IPS-15b (cell line): Measurements from ENCODE around the gene NPEPPS.

Experiments
- H3K27me3 ChIP-seq: one replicate; pipeline ENCODE4 v1.6.1; 2013; ENCODE audit warnings: low read length; ENCODE audit not compliant: control insufficient read depth, insufficient read depth
- H3K36me3 ChIP-seq: one replicate; pipeline ENCODE4 v1.6.1; 2013; ENCODE audit warnings: low read length; ENCODE audit not compliant: control insufficient read depth, insufficient read depth
- H3K4me1 ChIP-seq: one replicate; pipeline ENCODE4 v1.6.1; 2013; ENCODE audit warnings: mild to moderate bottlenecking, low read length; ENCODE audit not compliant: control insufficient read depth, insufficient read depth
- H3K4me3 ChIP-seq: one replicate; pipeline ENCODE4 v1.5.1; 2013; ENCODE audit warnings: low read depth, low read length
- H3K9ac ChIP-seq: one replicate; pipeline ENCODE4 v1.6.1; 2013; ENCODE audit warnings: low read depth, mild to moderate bottlenecking, low read length
- H3K9me3 ChIP-seq: one replicate; pipeline ENCODE4 v1.6.1; 2013; ENCODE audit warnings: mild to moderate bottlenecking, low read length; ENCODE audit not compliant: control insufficient read depth, insufficient read depth

Gene NPEPPS

GRCh38 chr17:47653442-47653841 lies 122.5 kb downstream of the NPEPPS start:
- peaks cover 13% of the 10 kb centered on the region for H3K4me1 ChIP-seq
- H3K4me3 ChIP-seq: no peak overlapping the region
- H3K9ac ChIP-seq: no peak overlapping the region
- H3K36me3 ChIP-seq: peaks cover 50% of the 10 kb centered on the region
- no peaks in the 10 kb centered on the region for H3K27me3 ChIP-seq
- H3K9me3 ChIP-seq: no peaks in the 10 kb centered on the region

- H3K4me3 ChIP-seq: no peak overlapping the region
- H3K9me3 ChIP-seq: no peaks in the 10 kb centered on the region
- H3K36me3 ChIP-seq: peaks cover 59% of the 10 kb centered on the region
- H3K27me3 ChIP-seq: no peaks in the 10 kb centered on the region
- H3K4me1 ChIP-seq: peaks cover 13% of the 10 kb centered on the region
- H3K9ac ChIP-seq: no peak overlapping the region
Observed at GRCh38 chr17:47654991-47655390, 124.1 kb downstream of the NPEPPS start.

GRCh38 chr17:47660064-47660492 lies 129.2 kb downstream of the NPEPPS start:
- H3K27me3 ChIP-seq: no peaks in the 10 kb centered on the region
- peaks cover 9% of the 10 kb centered on the region for H3K4me1 ChIP-seq
- H3K4me3 ChIP-seq: no peak overlapping the region
- H3K36me3 ChIP-seq: peaks cover 72% of the 10 kb centered on the region
- no peaks in the 10 kb centered on the region for H3K9me3 ChIP-seq
- no peak overlapping the region for H3K9ac ChIP-seq

DNA sequence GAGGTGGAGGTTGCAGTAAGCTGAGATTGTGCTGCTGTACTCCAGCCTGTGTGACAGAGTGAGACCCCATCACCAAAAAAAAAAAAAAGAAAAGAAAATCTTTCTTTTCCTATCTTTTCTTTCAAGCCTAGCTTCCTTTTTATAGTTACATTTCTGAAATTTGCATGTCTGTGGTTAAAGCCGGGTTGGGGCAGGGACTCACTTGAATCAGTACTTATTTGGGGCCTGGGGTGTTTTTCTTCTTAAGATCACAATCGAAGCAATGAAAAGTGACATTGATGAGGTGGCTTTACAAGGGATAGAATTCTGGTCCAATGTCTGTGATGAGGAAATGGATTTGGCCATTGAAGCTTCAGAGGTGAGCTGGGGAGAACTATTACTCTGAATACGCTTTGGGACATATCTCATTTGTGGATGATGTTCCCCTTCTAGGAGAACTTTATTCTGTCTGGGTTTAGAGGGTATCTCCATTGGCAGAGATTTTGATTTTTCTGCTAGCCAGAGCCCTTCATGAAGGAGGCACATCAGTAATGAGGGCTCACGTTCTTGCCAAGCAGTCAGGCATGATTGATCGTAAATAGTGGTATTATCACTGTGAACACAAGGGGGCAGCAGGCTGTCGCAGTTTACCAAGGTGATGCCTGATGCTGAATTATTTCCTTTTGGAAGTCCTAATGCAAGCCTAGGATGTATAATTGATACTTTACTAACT lies 133.2 kb downstream of the NPEPPS start:
- H3K4me1 ChIP-seq: peaks cover 9% of the 10 kb centered on the region
- no peaks in the 10 kb centered on the region for H3K27me3 ChIP-seq
- no peak overlapping the region for H3K4me3 ChIP-seq
- H3K9me3 ChIP-seq: no peaks in the 10 kb centered on the region
- H3K9ac ChIP-seq: no peak overlapping the region
- peaks cover 71% of the 10 kb centered on the region for H3K36me3 ChIP-seq

DNA sequence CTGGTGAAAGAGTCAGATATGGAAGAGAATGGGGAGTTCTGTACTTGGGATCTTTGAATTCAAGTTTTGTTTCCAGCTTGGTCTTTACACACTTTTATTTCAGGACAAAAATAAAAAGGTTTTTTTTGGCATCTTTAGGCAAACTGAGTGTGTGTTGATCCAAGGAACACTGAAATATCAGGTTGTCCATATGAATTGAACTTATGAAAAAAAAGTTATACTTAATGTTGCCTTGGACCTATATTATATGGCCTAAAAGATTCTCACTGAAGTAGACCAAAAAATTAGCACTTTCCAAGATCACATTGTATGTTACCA lies 133.7 kb downstream of the NPEPPS start:
- Histone ChIP-seq H3K27me3 (no peaks in the 10 kb centered on the region), H3K4me3 (no peak overlapping the region), H3K9me3 (no peaks in the 10 kb centered on the region), H3K9ac (no peak overlapping the region), H3K36me3 (peaks cover 71% of the 10 kb centered on the region), H3K4me1 (peaks cover 9% of the 10 kb centered on the region)

GRCh38 chr17:47665655-47666054 lies 134.7 kb downstream of the NPEPPS start:
- no peak overlapping the region for H3K9ac ChIP-seq
- no peaks in the 10 kb centered on the region for H3K9me3 ChIP-seq
- no peaks in the 10 kb centered on the region for H3K27me3 ChIP-seq
- peaks cover 76% of the 10 kb centered on the region for H3K36me3 ChIP-seq
- peaks cover 9% of the 10 kb centered on the region for H3K4me1 ChIP-seq
- no peak overlapping the region for H3K4me3 ChIP-seq

DNA sequence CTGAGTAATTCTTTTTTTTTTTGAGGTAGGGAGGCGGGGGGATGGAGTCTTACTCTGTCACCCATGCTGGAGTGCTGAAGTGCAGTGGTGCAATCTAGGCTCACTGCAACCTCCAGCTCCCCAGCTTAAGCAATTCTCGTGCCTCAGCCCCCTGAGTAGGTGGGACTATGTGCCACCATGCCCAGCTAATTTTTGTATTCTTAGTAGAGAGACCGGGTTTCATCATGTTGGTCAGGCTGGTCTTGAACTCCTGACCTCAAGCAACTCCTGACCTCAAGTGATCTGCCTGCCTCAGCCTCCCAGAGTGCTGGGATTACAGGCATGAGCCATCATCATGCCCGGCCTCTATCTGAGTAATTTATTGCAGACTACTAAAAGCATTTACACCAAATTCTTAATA lies 138.2 kb downstream of the NPEPPS start:
- peaks cover 9% of the 10 kb centered on the region for H3K4me1 ChIP-seq
- no peaks in the 10 kb centered on the region for H3K27me3 ChIP-seq
- no peaks in the 10 kb centered on the region for H3K9me3 ChIP-seq
- peaks cover 77% of the 10 kb centered on the region for H3K36me3 ChIP-seq
- H3K9ac ChIP-seq: no peak overlapping the region
- no peak overlapping the region for H3K4me3 ChIP-seq

DNA sequence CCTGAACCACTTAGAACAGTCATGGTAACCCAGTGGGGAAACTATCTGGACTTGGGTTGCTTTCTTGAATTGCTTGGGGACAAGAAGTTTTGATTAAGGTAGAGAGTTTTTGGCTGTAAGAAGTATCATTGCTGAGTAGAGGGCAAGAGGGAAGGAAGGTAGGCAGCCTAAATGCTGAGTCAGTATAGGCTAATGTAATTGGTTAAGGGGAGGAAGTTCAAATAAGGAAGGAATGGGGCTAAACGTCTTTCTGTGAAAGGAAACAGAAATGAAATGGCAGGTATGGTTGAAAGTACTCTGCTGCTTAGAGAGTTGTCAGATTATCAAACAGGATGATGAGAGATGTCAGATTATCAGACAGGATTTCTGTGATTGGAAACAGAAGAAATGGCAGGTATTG lies 139.2 kb downstream of the NPEPPS start:
- peaks cover 80% of the 10 kb centered on the region for H3K36me3 ChIP-seq
- H3K4me3 ChIP-seq: no peak overlapping the region
- H3K27me3 ChIP-seq: no peaks in the 10 kb centered on the region
- H3K9ac ChIP-seq: no peak overlapping the region
- no peaks in the 10 kb centered on the region for H3K9me3 ChIP-seq
- H3K4me1 ChIP-seq: no peaks in the 10 kb centered on the region
